K562 (cell line): ENCODE data around the gene CREB3L2. TPM values are rescaled to one million over a fixed set of nuclear protein-coding genes. Genes with fewer than 3 reads are reported as not detected.

Source experiments
- ARID2 ChIP-seq: fragments of 450-650 bp; IDR thresholded peaks from 2 replicates; pipeline ENCODE4 v1.6.1; 2017; ENCODE audit warnings: antibody characterized with exemption, mild to moderate bottlenecking
- EGR1 ChIP-seq: fragments of 450-650 bp; conservative IDR thresholded peaks from 2 replicates; pipeline ENCODE4 v1.6.1; 2017; ENCODE audit warnings: mild to moderate bottlenecking
- ETV1 ChIP-seq: fragments of 450-650 bp; conservative IDR thresholded peaks from 2 replicates; pipeline ENCODE4 v1.6.1; 2016; ENCODE audit warnings: missing genetic modification characterization, control low read depth, low read depth, missing compliant biosample characterization
- FOXK2 ChIP-seq, 2 experiments: fragments of 450-650 bp; IDR thresholded peaks in 1 of 2; conservative IDR thresholded peaks in 1 of 2; 2 replicates each; pipeline ENCODE4 v1.6.1; 2016; ENCODE audit warnings: low read depth in 2 of 2, mild to moderate bottlenecking in 1 of 2
- GABPA ChIP-seq: fragments of 200-800 bp; sonication (Bioruptor generic); conservative IDR thresholded peaks from 2 replicates; pipeline ENCODE4 v1.6.1; 2016; ENCODE audit warnings: low read depth, missing genetic modification characterization, missing compliant biosample characterization
- HDAC8 ChIP-seq: fragments of 450-650 bp; IDR thresholded peaks from 2 replicates; pipeline ENCODE4 v1.6.1; 2016; ENCODE audit warnings: mild to moderate bottlenecking, missing genetic modification characterization, moderate library complexity, missing compliant biosample characterization
- HMGN3 ChIP-seq: IDR thresholded peaks from 2 replicates; pipeline ENCODE4 v1.6.1; 2011; ENCODE audit warnings: borderline replicate concordance, low read depth, mild to moderate bottlenecking, mixed read lengths, low read length; ENCODE audit not compliant: insufficient read length; ENCODE audit errors: extremely low read depth
- JUNB ChIP-seq: fragments of 450-650 bp; formaldehyde crosslinking; conservative IDR thresholded peaks from 2 replicates; pipeline ENCODE4 v1.4.0; 2020; ENCODE audit warnings: mild to moderate bottlenecking
- NR2C2 ChIP-seq, 2 experiments: fragments of 200-800 bp in 1 of 2; sonication (Bioruptor generic) in 1 of 2; sonication (generic) in 1 of 2; formaldehyde crosslinking in 1 of 2; IDR thresholded peaks; 2 replicates each; pipeline versions ENCODE4 v1.6.1 to v1.8.0; 2016 to 2022; ENCODE audit warnings: mild to moderate bottlenecking in 1 of 2, missing compliant biosample characterization in 1 of 2, missing genetic modification characterization in 1 of 2, missing genetic modification reagents in 1 of 2
- SAP30 ChIP-seq: fragments of 200-600 bp; sonication (generic); IDR thresholded peaks from 2 replicates; pipeline ENCODE4 v1.6.1; 2012; ENCODE audit warnings: borderline replicate concordance, low read depth, mild to moderate bottlenecking, moderate library complexity, low read length, control low read depth, inconsistent platforms; ENCODE audit not compliant: insufficient read depth, poor library complexity, severe bottlenecking
- SIN3A ChIP-seq, 2 experiments: fragments of 150-350 bp in 1 of 2; IDR thresholded peaks; 2 replicates each; pipeline ENCODE4 v1.6.1; 2011 to 2016; ENCODE audit warnings: borderline replicate concordance in 2 of 2, low read depth in 2 of 2, low read length in 2 of 2, mild to moderate bottlenecking in 2 of 2, moderate library complexity in 2 of 2; ENCODE audit not compliant: control insufficient read depth in 1 of 2
- SRSF9 ChIP-seq: fragments of 200-400 bp; formaldehyde crosslinking; IDR thresholded peaks from 2 replicates; pipeline ENCODE4 v1.6.1; 2017; ENCODE audit warnings: low read depth, low read length, borderline replicate concordance
- ZFP1 ChIP-seq: fragments of 450-650 bp; formaldehyde crosslinking; IDR thresholded peaks from 2 replicates; pipeline ENCODE4 v1.4.0; 2020; ENCODE audit warnings: mild to moderate bottlenecking, mixed read lengths
- ZNF253 ChIP-seq: fragments of 250-450 bp; sonication (Bioruptor Pico); conservative IDR thresholded peaks from 2 replicates; pipeline ENCODE4 v1.6.1; 2021; ENCODE audit warnings: mild to moderate bottlenecking
- ZNF695 ChIP-seq: fragments of 450-650 bp; formaldehyde crosslinking; IDR thresholded peaks from 2 replicates; pipeline ENCODE4 v1.4.0; 2020; ENCODE audit warnings: mild to moderate bottlenecking, moderate library complexity
- ZNF79 ChIP-seq: fragments of 250-450 bp; sonication (Bioruptor Pico); IDR thresholded peaks from 2 replicates; pipeline ENCODE4 v1.4.0; 2020; ENCODE audit warnings: low read depth, mild to moderate bottlenecking, moderate library complexity
- polyA plus RNA-seq, 8 experiments: library from polyadenylated mRNA; depleted of rRNA in 4 of 8; stranded (reverse) in 5 of 8; unstranded in 3 of 8; fragments of >200 nt; fragmentation: Nextera tagmentation in 2 of 8; fragmentation: Illumina TruSeq in 1 of 8; extraction: Ambion mirVana in 2 of 8; extraction: Trizol in 1 of 8; gene quantifications; 2 replicates each; pipeline versions ENCODE4 v1.2.1 to v1.2.3, GENCODE V29; 2011 to 2014; ENCODE audit warnings: inconsistent platforms in 1 of 8, missing spikeins in 1 of 8
- total RNA-seq, 7 experiments: library from RNA; depleted of rRNA in 6 of 7; stranded (reverse); fragments of >200 nt in 6 of 7; fragmentation: Illumina TruSeq in 2 of 7; extraction: Trizol in 2 of 7; gene quantifications; 2 replicates each; pipeline versions ENCODE4 v1.2.1 to v1.2.3, GENCODE V29; 2011 to 2021; ENCODE audit warnings: low replicate concordance in 1 of 7
- TF ChIP-seq, protein P1 (sequence below): sonication (generic); formaldehyde crosslinking; IDR thresholded peaks from 2 replicates; pipeline ENCODE4 v1.9.0; 2022; ENCODE audit warnings: mild to moderate bottlenecking, missing genetic modification reagents
- TF ChIP-seq, protein P2 (sequence below): fragments of 450-650 bp; formaldehyde crosslinking; IDR thresholded peaks from 2 replicates; pipeline ENCODE4 v1.4.0; 2020; ENCODE audit warnings: mild to moderate bottlenecking, mixed read lengths
- TF ChIP-seq, protein P3 (sequence below): sonication (generic); formaldehyde crosslinking; IDR thresholded peaks from 2 replicates; pipeline ENCODE4 v1.8.0; 2022; ENCODE audit warnings: mild to moderate bottlenecking, missing genetic modification reagents

Gene CREB3L2
- total and polyA plus RNA-seq, 9 of the 15 experiments (the other 6 are each of a cell fraction or from before 2014, with no cell fraction given) = 7.1 to 45.6 (median 15.8) TPM

DNA sequence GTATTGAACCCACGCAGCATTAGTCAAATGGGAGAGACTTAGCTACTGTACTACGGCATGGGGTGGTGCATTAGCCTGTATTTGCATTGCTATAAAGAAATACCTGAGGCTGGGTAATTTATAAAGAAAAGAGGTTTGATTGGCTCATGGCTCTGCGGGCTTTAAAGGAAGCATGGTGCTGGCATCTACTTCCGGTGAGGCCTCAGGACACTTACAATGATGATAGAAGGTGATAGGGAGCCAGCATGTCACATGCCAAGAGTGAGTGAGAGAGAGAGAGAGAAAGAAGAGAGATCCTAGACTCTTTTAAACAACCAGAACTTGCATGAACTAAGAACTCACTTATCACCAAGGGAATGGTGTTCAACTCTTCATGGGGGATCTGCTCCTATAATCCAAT lies 27.2 kb upstream of the CREB3L2 start (continued):
- TF ChIP-seq, protein P1, sequence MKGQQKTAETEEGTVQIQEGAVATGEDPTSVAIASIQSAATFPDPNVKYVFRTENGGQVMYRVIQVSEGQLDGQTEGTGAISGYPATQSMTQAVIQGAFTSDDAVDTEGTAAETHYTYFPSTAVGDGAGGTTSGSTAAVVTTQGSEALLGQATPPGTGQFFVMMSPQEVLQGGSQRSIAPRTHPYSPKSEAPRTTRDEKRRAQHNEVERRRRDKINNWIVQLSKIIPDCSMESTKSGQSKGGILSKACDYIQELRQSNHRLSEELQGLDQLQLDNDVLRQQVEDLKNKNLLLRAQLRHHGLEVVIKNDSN (CRISPR knock-in tag) = 0 out of 2 replicates have a peak, but pooled peaks have one; percentile 13
- TF ChIP-seq SAP30 = no peak
- no peak for TF ChIP-seq EGR1
- no peak for TF ChIP-seq ARID2
- no peak for TF ChIP-seq SIN3A (IDR thresholded peaks at IDR 0.05; ENCODE audit: borderline replicate concordance in 2 of 2, control insufficient read depth in 1 of 2, low read depth in 2 of 2, low read length in 2 of 2)
- no peak for TF ChIP-seq ZFP1
- peak; percentile 74 for TF ChIP-seq GABPA (tag)
- TF ChIP-seq JUNB = no peak
- peak; percentile 65 for TF ChIP-seq ETV1 (tag)
- no peak for TF ChIP-seq HDAC8 (tag)
- TF ChIP-seq FOXK2 (conservative IDR thresholded peaks at IDR 0.05 in 1 of 2, IDR thresholded peaks at IDR 0.05 in 1 of 2; ENCODE audit: low read depth in 2 of 2) = no peak
- no peak for TF ChIP-seq SRSF9
- TF ChIP-seq ZNF79 (CRISPR knock-in tag) = no peak
- TF ChIP-seq, protein P2, sequence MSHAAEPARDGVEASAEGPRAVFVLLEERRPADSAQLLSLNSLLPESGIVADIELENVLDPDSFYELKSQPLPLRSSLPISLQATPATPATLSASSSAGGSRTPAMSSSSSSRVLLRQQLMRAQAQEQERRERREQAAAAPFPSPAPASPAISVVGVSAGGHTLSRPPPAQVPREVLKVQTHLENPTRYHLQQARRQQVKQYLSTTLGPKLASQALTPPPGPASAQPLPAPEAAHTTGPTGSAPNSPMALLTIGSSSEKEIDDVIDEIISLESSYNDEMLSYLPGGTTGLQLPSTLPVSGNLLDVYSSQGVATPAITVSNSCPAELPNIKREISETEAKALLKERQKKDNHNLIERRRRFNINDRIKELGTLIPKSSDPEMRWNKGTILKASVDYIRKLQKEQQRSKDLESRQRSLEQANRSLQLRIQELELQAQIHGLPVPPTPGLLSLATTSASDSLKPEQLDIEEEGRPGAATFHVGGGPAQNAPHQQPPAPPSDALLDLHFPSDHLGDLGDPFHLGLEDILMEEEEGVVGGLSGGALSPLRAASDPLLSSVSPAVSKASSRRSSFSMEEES (CRISPR knock-in tag) = no peak
- TF ChIP-seq ZNF695 (CRISPR knock-in tag) = no peak
- TF ChIP-seq HMGN3 = no peak
- TF ChIP-seq NR2C2 (CRISPR knock-in tag; IDR thresholded peaks at IDR 0.05) = no peak
- no peak for TF ChIP-seq NR2C2 (tag; IDR thresholded peaks at IDR 0.05)
- TF ChIP-seq, protein P3, sequence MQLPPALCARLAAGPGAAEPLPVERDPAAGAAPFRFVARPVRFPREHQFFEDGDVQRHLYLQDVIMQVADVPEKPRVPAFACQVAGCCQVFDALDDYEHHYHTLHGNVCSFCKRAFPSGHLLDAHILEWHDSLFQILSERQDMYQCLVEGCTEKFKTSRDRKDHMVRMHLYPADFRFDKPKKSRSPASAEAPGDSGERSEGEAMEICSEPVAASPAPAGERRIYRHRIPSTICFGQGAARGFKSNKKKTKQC = no peak
- TF ChIP-seq ZNF253 (CRISPR knock-in tag) = no peak
